NCI-H510A treated with DMSO at 0.1 percent for 48 hours (cell line): ENCODE data around the gene TNS3.
"Not testable (repeated sequence)": the region's sequence is repeated elsewhere in the genome, so short reads cannot be mapped to it uniquely, and the experiment has no call there.

ENCODE experiments used
- DNase-seq: peaks from one replicate; lab custom pipeline; 2025; lab: John Stamatoyannopoulos, UW

Gene TNS3

GRCh38 chr7:47282790-47283496 lies 299.0 kb downstream of the TNS3 start:
- no peak for DNase-seq

- no peak for DNase-seq
Measured at GRCh38 chr7:47281966-47282643, 299.8 kb downstream of the TNS3 start.

DNA sequence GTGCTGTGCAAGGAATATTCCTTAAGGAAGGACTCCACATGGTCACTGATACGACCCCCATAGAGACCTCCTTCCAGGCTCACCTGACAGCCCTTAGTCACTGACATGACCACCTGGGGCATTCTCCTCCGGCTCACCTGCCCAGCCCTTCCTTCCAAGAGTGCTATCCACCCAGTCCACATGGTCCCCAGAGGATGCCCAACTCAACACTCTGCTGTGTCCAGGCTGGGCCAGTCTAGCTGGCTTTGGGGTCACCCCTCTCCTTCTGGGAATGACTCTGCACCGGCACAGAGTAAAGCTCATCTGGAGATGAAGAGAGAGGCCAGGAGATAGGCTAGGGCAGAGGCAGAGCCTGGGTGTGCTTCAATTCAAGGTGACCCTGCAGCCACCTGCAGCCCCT lies 300.8 kb downstream of the TNS3 start:
- DNase-seq = no peak

- DNase-seq = no peak
Measured at GRCh38 chr7:47280114-47280513, 301.8 kb downstream of the TNS3 start.

- DNase-seq = no peak
Measured at GRCh38 chr7:47278043-47278442, 303.9 kb downstream of the TNS3 start.

DNA sequence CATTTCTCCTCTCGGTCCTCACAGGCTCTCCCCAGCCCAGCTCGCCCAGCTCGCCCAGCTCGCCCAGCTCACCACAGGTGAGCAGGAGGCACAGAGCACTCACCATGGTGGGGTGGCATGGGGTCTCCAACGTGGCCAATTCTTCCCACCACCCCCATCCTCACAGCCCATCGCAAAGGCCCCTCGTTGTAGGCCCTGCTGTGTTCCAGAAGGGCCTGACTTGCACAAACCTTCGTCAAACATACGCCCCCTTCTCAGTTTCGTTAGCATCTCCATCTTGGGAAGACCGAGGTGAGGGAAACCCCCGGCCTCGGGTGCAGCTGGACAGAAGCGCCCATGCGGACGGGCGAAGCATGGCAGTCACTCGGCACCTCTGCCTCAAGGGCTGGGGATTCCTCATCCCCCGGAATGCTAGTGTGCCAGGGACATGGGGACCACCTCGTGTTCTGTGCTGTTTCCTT lies 304.6 kb downstream of the TNS3 start:
- DNase-seq = no peak

DNA sequence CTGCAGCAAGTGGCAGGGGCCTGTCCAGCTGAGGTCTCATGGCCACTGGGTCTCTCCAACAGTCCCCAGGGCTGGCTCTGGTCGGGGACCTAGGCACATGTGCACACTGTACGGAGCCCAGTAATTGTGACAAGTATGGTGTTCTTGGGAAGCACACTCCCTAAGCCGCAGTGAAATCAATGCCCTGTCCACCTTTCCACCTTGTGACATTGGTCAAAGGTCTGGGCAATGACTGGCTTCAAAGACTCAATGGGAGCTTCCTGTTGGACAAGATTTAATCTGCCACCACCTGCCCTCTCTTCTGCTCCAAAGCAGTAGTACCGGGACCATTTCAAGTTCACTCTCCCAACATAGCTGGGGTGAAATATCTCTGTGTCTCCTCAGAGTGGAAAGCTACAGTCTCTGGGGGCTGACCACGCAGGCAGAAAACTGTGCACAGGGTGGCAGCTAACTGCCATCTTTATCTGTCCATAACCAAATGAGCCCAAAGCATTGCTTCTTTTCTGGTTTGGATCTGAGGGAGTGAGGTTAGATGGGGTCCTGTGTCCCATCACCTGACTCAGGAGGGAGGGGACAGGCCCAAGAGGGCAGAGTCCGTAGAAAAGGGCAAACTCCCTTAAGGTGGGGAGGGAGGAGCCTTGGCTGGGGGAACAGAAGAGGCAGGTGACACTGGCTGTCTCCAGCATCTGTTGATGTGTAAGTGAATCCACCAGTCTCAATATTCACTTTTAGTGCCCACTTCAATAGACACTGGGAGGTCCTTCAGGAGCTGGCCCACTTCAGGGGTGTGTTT lies 307.7 kb downstream of the TNS3 start:
- DNase-seq = no peak

DNA sequence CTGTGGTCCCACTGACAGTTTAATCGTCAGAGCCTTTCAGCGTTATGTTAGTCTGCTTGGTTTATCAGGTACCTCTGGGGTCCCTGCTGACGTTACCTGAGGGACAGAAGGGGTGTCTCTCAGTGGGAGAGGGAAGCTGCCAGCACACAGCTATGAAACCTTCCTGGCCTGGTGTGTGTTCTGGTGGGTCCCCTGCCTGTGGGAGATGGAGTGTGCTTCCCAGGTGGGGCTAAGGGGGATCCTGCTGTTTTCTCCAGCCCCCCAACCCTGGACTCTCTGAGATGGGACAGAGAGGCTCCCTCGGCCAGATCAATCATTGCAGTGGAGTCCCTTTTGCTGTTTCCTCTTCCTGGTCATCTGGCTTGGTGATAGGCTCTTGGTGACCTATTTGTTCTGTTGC lies 308.8 kb downstream of the TNS3 start:
- DNase-seq = no peak

DNA sequence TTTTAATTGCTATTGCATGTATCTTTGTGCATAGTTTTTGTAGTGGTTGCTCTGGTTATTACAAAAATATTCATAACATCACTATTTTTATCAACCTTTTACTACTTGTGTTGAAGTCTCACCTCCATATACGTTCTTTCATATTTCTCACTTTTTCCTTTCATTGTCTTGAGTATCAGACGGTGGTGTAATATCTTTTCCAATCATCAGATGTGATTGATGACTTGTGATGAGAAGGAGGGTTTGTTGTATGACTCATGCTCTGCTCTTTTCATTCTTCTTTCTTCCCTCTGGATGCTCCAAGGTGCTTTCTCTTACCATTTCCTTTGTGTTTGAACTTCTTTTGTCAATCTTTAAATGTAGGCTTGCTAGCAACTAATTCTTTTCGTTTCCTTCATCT lies 310.2 kb downstream of the TNS3 start:
- no peak for DNase-seq

DNA sequence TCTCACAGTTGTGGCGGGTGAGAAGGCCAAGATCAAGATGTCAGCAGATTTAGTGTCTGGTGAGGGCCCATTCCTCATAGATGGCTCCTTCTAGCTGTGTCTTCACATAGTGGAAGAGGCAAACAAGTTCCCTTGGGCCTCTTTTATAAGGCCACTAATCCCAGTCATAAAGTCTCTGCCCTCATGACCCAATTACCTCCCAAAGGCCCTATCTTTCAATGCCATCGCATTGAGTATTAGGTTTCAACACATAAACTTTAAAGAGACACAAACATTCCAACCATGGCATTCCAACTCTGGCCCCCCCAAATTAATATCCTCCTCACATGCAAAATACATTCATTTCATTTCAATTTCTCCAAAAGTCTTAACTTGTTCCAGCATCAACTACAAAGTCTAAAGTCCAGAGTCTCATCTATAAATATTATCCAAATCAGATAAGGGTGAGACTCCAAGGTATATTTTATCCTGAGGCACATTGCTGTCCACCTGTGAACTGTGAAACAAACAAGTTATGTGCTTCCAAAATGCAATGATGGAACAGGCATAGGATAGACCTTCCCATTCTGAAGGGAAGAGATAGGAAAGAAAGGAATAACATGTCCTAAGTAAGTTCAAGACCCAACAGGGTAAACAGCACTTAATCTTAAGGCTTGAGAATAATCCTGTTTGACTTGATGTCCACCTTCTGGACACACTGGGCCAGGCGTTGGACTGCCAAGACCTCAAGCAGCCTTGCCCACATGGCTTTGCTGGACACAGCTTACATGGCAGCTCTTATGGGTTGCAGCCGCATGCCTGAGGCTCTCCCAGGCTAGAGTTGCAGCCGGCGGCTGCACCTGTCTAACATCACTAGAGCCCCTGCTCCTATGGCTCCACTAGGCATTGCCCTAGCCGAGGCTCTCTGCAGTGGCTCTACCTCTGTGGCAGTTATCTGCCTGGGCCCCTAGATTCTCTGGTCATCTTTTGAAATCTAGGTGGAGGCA lies 312.8 kb downstream of the TNS3 start:
- DNase-seq = no peak

DNA sequence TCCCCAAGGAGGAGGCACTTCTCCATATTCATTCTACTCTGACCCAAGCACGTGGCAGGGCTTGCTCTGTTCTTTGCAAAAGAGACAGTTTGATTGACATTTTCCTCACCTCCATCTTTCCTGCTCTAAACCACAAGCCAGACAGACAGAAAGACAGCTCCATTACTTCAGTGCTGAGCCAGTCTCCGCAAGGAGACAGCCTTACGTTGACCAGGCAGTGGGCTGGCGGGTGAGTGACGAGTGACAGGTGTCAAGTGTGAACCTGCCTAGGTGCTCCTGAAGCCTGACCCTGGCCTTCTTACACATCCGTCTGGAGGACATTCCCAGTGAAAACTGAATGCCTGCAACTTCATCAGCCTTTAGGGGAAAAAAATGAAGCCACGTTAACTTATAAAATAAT lies 314.6 kb downstream of the TNS3 start:
- no peak for DNase-seq

GRCh38 chr7:47266799-47267198 lies 315.1 kb downstream of the TNS3 start:
- DNase-seq = no peak

GRCh38 chr7:47266131-47266706 lies 315.7 kb downstream of the TNS3 start:
- DNase-seq = peak; percentile 38

- DNase-seq = no peak
Measured at GRCh38 chr7:47265621-47266020, 316.3 kb downstream of the TNS3 start.

DNA sequence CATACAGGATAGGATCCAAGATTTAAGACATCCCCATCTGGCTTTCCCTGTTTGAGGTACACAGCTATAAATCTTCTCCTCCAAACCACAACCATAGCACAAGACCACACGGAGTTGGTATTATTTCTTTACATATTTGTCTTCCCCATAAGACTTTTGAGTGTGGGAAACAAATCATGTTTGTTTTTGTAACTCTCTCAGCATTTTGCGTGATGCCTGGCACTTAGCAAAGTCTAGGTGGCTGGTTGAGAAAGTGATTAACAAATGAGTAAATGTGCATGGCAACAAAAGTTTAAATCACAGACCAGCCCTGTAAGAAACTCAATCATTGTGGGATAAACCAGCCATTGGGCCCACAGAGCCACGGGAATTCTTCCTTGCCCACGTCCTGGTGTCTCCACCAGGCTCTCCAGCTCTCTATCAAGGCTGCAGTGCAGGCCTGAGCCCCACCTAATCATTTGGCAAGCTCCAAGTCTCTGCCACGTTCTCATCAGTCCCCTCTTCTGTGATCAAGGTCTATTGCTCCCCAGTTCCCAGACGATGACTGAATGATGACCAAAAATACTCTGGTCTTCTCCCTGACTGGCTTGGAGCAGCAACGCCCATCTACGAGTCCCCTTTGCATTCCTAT lies 317.8 kb downstream of the TNS3 start:
- no peak for DNase-seq

DNA sequence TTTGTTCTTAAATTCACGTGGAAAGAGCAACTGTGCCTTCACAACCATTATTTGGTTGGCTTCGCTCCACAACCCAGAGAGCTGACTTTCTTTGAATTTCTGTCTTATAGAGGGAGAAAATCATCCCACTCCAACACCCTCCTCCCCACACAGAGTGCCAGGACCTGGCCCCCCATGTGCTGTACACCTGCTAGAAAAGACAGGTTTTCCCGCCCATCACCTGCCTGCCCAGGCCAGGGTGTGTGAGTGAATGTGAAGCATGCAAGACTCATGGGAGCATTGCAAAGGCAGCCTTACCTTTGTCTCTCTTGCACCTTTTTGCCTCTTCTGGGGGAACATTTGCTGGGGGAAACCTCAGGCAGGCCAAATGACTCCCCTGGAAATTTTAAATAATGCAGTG lies 319.0 kb downstream of the TNS3 start:
- DNase-seq = no peak

- not testable (repeated sequence) for DNase-seq
Measured at GRCh38 chr7:47262160-47262559, 319.8 kb downstream of the TNS3 start.

GRCh38 chr7:47260270-47260669 lies 321.6 kb downstream of the TNS3 start:
- DNase-seq = no peak

DNA sequence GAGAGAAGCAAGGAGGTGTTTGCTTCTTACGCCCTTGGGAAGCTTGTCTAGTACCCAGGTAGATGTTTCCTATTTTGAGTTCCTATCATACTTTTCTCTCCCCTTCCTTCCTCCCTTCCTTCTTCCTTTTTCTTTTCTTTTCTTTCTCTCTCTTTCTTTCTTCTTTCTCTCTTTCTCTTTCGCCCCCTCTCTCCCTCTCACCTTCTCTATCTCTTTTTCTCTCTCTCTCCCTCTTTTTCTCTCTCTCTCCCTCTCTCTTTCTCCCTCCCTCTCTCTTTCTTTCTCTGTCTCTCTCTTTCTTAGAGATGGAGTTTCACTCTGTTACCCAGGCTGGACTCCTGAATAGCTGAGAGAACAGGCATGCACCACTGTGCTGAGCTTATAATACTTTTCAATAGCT lies 322.2 kb downstream of the TNS3 start:
- DNase-seq = no peak

GRCh38 chr7:47258798-47259197 lies 323.1 kb downstream of the TNS3 start:
- DNase-seq = no peak

DNA sequence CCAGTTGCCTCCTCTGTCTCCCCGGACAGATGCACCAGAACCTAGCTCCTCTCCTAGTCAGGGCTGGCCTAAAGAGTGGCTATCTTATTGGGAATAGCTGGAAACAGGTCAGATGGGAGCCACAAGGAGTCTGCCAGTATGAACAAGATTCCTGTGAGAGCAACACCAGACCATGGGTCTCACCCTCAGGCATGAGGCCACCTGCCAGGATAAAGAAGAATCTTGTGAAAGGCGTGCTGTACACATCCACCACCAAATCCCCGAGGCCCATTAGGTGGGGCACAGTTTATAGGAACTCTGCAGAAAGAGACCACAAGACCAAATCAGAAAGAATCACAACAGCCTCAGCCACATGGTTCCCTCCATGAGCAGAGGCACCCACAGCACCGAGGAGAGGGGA lies 325.9 kb downstream of the TNS3 start:
- DNase-seq = no peak
